ENCODE data around the gene ERICH4.
A peak's percentile ranks its signal among the peaks of the same experiment; 100 is the strongest.
"Not testable (repeated sequence)": the region's sequence is repeated elsewhere in the genome, so short reads cannot be mapped to it uniquely, and the experiment has no call there.

The ERICH4 gene

GRCh38 chr19:41442473-41443355, at the start of gene ERICH4:
Gene ERICH4 (plus strand): TSS chr19:41443156. CDS start chr19:41443170, 14 bp downstream.
- DNase-seq: no peak

GRCh38 chr19:41395355-41395754, 47.6 kb upstream of the ERICH4 start:
- no peak for DNase-seq

GRCh38 chr19:41397086-41398049, 45.6 kb upstream of the ERICH4 start, which contains the start of the genes BCKDHA and EXOSC5:
Gene BCKDHA (plus strand): TSS chr19:41397818. CDS start chr19:41397828, 10 bp downstream.
Gene EXOSC5 (minus strand): TSS chr19:41397359. CDS start chr19:41397328, 31 bp downstream.
- peak; percentile 99 to 100 for DNase-seq

GRCh38 chr19:41398050-41398418, 44.9 kb upstream of the ERICH4 start:
- DNase-seq: no peak

GRCh38 chr19:41398598-41398997, 44.4 kb upstream of the ERICH4 start:
- DNase-seq: no peak

GRCh38 chr19:41399091-41399490, 43.9 kb upstream of the ERICH4 start:
- DNase-seq: no peak

- no peak for DNase-seq
Measured at GRCh38 chr19:41399525-41399924, 43.4 kb upstream of the ERICH4 start.

DNA sequence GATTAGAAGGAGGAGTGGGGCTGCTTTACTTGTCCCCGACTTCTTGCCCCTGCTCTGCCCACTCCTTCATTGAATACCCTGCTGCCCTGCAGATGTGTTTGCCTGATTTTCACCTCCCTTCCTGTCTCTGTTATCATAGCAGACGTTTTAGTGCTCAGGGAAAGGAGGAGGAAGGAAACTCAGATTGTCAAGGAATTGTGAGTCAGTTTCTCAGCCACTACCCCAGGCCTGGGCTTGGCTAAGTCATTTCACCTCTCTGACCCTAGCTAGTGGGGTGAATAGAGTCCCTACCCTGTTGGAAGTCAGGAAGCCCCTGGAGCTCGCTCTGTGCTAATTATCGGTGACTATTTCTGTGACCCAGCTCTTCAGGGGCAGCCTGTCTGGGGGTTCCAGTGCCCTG, 41.5 kb upstream of the ERICH4 start:
- DNase-seq: no peak

GRCh38 chr19:41402010-41402409, 40.9 kb upstream of the ERICH4 start:
- no peak for DNase-seq

DNA sequence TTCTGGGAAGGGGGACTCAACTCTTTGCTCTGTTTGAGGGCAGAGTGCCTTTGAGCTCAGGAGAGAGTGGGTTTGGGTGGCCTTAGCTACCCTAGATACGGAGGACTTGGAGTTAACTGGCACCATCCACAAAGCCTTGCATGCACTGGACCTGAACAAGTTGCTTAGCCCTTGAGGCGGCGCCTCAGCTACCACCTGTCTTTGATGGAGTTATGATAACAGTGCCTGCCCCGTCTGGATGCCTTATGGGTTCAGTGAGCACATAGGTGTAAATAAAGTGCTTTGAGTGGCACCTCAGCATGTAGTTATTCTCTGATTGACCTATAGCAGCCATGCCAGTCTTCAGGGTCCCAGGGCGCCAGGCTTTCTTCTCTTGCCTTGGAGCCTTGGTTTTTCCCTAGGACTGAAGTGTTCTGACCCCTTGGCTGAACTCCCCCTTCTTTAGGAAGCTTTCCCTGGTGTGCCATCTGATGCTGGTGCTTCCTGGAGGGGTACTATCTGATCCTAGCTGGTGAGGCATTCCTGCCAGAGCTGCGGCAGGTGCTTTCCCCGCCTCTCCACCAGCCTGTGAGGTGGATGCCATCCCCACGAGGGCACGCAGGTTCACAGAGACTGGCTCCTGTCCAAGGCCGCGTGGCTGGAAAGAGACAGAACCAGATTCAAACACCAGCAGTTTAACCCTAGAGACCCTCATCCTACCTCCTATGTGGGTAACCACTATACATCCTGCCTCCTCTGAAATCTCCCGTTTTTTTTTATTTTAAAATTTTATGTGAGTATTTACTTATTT, 39.6 kb upstream of the ERICH4 start:
- DNase-seq: no peak

DNA sequence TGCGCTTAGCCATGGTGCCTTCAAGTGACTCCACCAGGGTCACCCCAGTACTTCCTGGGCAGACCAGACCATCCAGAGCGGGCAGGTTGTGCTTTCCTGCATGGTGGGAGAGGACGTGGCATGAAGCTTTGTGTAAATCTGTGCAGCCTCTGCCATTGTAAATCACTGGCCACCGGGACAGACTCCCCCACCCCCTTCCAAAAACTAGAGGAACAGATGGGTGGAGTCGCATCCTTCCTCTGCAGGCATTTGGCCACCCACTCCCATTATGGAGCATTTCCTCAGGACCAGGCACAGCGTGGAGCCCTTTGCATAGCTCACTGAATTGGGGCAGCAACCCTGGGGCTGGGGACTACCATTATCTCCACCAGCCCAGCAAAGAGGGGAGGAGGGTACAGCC, 37.2 kb upstream of the ERICH4 start:
- DNase-seq: no peak

- DNase-seq: no peak
Measured at GRCh38 chr19:41407271-41407670, 35.7 kb upstream of the ERICH4 start.

DNA sequence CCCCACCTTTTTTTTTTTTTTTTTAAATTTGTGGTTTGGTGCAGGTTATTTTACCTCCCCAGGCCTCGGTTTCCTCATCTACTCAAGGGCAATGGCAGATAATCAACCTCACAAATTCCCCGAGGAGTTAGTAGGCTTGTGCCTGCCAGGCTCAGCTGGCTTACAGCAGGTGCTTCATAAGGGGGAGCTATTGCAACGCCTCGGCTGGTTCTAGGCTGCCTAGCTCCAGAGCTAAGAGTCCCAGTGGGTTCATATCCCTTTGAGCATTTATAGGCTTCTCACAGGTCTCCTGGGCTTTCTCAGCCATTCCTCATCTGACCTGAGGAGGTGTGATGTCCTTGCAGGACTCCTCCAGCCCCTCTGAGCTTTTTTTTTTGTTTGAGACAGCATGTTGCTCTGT, 34.7 kb upstream of the ERICH4 start:
- no peak for DNase-seq

DNA sequence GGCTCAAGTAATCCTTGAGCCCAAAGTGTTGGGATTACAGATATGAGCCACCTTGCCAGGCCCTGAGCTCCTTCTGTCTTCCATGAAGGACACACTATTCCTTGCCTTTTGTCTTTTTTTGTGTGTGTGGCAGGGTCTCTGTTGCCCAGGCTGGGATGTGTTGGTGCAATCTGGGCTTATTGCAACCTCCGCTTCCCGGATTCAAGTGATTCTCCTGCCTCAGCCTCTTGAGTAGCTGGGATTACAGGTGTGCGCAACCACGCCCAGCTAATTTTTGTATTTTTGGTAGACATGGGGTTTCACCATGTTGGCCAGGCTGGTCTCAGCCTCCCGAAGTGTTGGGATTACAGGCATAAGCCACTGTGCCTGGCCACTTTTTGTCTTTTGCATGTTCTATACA, 34.1 kb upstream of the ERICH4 start:
- not testable (repeated sequence) for DNase-seq

- peak in 1 of 2 experiments; percentile 24 for DNase-seq
Measured at GRCh38 chr19:41409288-41409687, 33.7 kb upstream of the ERICH4 start.

DNA sequence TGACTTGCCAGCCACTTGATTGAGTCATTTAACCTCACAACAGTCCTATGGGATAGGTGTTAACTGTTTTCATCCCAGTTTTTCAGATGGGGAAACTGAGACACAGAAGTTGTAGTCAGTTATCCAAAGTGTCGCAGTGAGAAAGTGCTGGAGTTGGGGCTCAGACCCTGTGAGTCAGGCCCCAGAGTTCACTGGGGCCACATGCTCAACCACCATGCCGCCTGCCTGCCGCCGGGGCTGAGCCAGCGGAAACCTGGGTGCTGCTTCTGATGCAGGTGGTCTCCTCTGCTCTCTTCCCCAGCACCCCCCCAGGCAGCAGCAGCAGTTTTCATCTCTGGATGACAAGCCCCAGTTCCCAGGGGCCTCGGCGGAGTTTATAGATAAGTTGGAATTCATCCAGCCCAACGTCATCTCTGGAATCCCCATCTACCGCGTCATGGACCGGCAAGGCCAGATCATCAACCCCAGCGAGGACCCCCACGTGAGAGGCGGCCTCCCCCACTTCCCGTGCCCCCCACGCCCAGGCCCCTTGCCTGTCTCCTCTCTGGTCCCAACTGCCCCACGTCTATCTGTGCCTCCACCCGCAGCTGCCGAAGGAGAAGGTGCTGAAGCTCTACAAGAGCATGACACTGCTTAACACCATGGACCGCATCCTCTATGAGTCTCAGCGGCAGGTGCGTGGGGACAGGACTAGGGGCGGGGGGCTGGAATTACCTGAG, 32.5 kb upstream of the ERICH4 start:
- no peak for DNase-seq

GRCh38 chr19:41411100-41411967, 31.6 kb upstream of the ERICH4 start:
- DNase-seq: no peak

DNA sequence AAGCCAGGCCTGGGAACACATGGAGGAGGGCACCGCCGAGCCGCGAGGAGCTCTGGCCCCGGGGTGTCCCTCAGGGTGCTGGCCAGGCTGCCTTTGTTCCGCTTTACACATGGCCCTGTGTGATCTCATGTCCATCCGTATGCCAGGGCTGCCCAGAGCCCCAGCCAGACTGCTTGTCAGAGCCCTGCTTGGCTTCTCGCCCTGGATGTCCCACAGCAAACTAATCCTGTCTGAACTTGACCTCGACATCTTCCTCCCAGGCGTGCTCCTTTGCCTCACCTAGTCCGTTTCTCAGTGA, 31.0 kb upstream of the ERICH4 start:
- DNase-seq: no peak

GRCh38 chr19:41412953-41413352, 30.0 kb upstream of the ERICH4 start:
- no peak for DNase-seq

DNA sequence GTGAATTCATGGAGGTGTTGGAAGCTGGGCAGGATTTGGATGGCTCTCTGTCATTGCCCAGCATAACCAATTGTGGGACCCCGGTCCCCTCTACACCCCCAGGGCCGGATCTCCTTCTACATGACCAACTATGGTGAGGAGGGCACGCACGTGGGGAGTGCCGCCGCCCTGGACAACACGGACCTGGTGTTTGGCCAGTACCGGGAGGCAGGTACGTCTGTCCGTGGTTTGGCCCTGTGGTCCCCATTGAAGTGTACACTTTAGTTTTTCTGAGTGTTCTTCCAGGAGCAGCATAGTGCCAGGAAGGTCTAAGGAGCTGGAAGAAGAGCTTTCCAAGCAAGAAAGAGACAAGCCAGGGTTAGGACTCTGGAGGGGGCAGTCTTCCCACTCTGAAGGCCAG, 29.0 kb upstream of the ERICH4 start:
- no peak for DNase-seq

- DNase-seq: no peak
Measured at GRCh38 chr19:41414461-41414860, 28.5 kb upstream of the ERICH4 start.

All from NCI-H1930 (cell line).